Adrenal gland (tissue), 12 donors: ENCODE measurements around the gene MCOLN3. TPM values are rescaled to one million over a fixed set of nuclear protein-coding genes. Genes with fewer than 3 reads are reported as not detected.

Experiments used
- DNase-seq, 7 donors: peaks; one replicate each; pipeline ENCODE4 v3.0.0-alpha.2; 2019 to 2020
- H3K27ac ChIP-seq, 5 donors: fragments of 200-600 bp; sonication (generic) in 4 of 5; 1 replicate in 3 of 5; 2 replicates in 2 of 5; pipeline versions ENCODE4 v1.5.1 to v1.8.0; 2016 to 2020; ENCODE audit warnings: mild to moderate bottlenecking in 1 of 5
- H3K27me3 ChIP-seq: fragments of 200-600 bp; 2 replicates; pipeline ENCODE4 v1.8.0; 2021
- H3K36me3 ChIP-seq, 2 donors: fragments of 200-600 bp; replicated peaks in 1 of 2; 1 replicate in 1 of 2; 2 replicates in 1 of 2; pipeline versions ENCODE4 v1.5.1 to v1.8.0; 2018 to 2022
- H3K4me1 ChIP-seq, 2 donors: fragments of 200-600 bp; replicated peaks in 1 of 2; 1 replicate in 1 of 2; 2 replicates in 1 of 2; pipeline versions ENCODE4 v1.5.1 to v1.8.0; 2018 to 2021
- H3K4me3 ChIP-seq, 4 donors: fragments of 200-600 bp; sonication (generic) in 3 of 4; one replicate each; pipeline ENCODE4 v1.5.1; 2016 to 2018
- H3K9me3 ChIP-seq, 3 donors: fragments of 200-600 bp; sonication (generic) in 1 of 3; replicated peaks in 1 of 3; 1 replicate in 2 of 3; 2 replicates in 1 of 3; pipeline versions ENCODE4 v1.5.1 to v1.8.0; 2016 to 2021
- POLR2A ChIP-seq, 2 donors: fragments of 450-650 bp; IDR thresholded peaks; one replicate each; pipeline ENCODE4 v1.6.1; 2017; ENCODE audit warnings: antibody characterized with exemption in 2 of 2, mild to moderate bottlenecking in 2 of 2, moderate library complexity in 1 of 2
- WGBS, 4 donors: extraction: QIAGEN DNeasy Blood & Tissue Kit in 2 of 4; methylation state at CpG; one replicate each; pipeline versions ENCODE4 v1.1.5 to v1.1.7; 2013 to 2017; 5-methylcytosine and 5-hydroxymethylcytosine counted together
- intact Hi-C, 2 donors: fragments of 100-400 bp; cut with DNase I; formaldehyde crosslinking; loops; one replicate each; pipeline versions ENCODE4 v1.14.1 to v1.15.0; 2022 to 2023
- polyA plus RNA-seq, 3 donors: library from polyadenylated mRNA; stranded (reverse); fragments of 200-250 nt in 2 of 3; fragments of 350-450 nt in 1 of 3; fragmentation: Illumina TruSeq in 1 of 3; extraction: RNeasy Lipid Tissue Mini Kit (QIAGEN cat#74804) in 1 of 3; gene quantifications; one replicate each; pipeline ENCODE4 v1.2.3, GENCODE V29; 2013 to 2014
- total RNA-seq, 9 donors: library from RNA; depleted of rRNA in 4 of 9; stranded (reverse); fragments of >200 nt in 4 of 9; fragments of 120-200 nt in 1 of 9; fragmentation: NEBNext Ultra II Directional in 1 of 9; extraction: Animal tissue kit (Norgen Biotek cat#: 25700) in 1 of 9; gene quantifications; one replicate each; pipeline versions ENCODE4 v1.1.0 to v1.2.4, GENCODE V29; 2013 to 2023
- TF ChIP-seq, protein P1 (sequence below), 6 experiments: fragments of 450-650 bp in 4 of 6; fragments of 200-600 bp in 2 of 6; sonication (generic) in 1 of 6; IDR thresholded peaks; 1 replicate in 5 of 6; 2 replicates in 1 of 6; pipeline versions ENCODE4 v1.5.1 to v1.8.0; 2016 to 2021; ENCODE audit warnings: antibody characterized with exemption in 6 of 6, mild to moderate bottlenecking in 2 of 6, moderate library complexity in 1 of 6
- donor health status: healthy with polysubstance abuse.
- donor health status: Bipolar disorder and iron deficiency.
- donor health status: DM: yes; HTN: yes; CAD: no.
- donor health status: DM: no; HTN: no; CAD: no.
- donor health status: DM: no; HTN: no; CAD: no.
- donor health status: DM: yes; HTN: yes; CAD: no.

MCOLN3 gene
- total and polyA plus RNA-seq, 12 donors, result 0.94 to 183 (median 56.6) TPM

DNA sequence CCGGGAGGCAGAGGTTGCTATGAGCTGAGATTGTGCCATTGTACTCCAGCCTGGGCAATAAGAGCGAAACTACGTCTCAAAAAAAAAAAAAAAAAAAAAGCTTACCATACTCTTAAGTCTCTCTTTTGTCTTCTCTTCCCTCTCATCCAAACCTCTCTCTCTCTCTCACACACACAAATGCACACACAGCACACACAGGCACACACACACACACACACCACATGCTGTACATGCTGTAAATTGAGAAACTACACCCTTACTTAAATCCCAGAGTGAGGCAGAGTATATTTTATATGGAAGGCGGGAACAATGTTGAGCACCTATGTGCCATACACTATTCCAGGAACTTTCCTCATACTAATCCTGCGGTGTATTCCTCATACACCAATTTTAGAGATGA, 6.5 kb downstream of the MCOLN3 start:
- no peak for TF ChIP-seq POLR2A (IDR thresholded peaks at IDR 0.05)
- TF ChIP-seq, protein P1, sequence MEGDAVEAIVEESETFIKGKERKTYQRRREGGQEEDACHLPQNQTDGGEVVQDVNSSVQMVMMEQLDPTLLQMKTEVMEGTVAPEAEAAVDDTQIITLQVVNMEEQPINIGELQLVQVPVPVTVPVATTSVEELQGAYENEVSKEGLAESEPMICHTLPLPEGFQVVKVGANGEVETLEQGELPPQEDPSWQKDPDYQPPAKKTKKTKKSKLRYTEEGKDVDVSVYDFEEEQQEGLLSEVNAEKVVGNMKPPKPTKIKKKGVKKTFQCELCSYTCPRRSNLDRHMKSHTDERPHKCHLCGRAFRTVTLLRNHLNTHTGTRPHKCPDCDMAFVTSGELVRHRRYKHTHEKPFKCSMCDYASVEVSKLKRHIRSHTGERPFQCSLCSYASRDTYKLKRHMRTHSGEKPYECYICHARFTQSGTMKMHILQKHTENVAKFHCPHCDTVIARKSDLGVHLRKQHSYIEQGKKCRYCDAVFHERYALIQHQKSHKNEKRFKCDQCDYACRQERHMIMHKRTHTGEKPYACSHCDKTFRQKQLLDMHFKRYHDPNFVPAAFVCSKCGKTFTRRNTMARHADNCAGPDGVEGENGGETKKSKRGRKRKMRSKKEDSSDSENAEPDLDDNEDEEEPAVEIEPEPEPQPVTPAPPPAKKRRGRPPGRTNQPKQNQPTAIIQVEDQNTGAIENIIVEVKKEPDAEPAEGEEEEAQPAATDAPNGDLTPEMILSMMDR (IDR thresholded peaks at IDR 0.05), result no peak
- no peak for DNase-seq
- H3K36me3 ChIP-seq, result no peaks in the 10 kb centered on the region
- no peaks in the 10 kb centered on the region for H3K9me3 ChIP-seq
- whole genome bisulfite sequencing, 4 donors, result 90 to 98% (median 94%) methylated on average over 5 of the region's 5 CpGs
- no peak overlapping the region for H3K27ac ChIP-seq
- intact Hi-C loops, result no loop called here
- no peaks in the 10 kb centered on the region for H3K27me3 ChIP-seq
- H3K4me3 ChIP-seq, result no peak overlapping the region
- no peaks in the 10 kb centered on the region for H3K4me1 ChIP-seq

DNA sequence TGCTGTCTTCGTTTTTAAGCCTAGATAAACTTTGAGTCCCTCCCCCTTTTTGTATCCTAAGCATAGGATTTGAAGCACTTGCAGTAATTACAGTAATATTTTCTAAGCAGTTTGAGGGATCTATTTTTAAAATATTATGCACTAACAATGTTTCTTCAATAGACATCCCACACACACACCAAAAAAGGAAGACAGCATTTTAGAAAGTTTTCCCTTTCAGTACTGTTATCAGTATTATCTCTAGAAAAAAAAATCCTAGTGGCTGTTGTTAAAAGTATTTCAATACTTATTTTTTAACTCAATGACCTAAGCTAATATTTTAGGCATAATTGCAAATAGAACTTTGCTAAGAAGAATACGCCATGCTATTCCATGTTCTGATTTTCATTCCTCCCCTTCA, 15.1 kb downstream of the MCOLN3 start:
- no peaks in the 10 kb centered on the region for H3K27me3 ChIP-seq
- no peaks in the 10 kb centered on the region for H3K36me3 ChIP-seq
- intact Hi-C loops, result no loop called here
- no peaks in the 10 kb centered on the region for H3K4me1 ChIP-seq
- no peak overlapping the region for H3K4me3 ChIP-seq
- TF ChIP-seq, protein P1 (IDR thresholded peaks at IDR 0.05), result no peak
- no peak for TF ChIP-seq POLR2A (IDR thresholded peaks at IDR 0.05)
- H3K27ac ChIP-seq, result no peak overlapping the region
- DNase-seq, result no peak
- WGBS, 4 donors, result 57 to 77% (median 73%) methylated on average over 2 of the region's 2 CpGs
- H3K9me3 ChIP-seq, result no peaks in the 10 kb centered on the region

DNA sequence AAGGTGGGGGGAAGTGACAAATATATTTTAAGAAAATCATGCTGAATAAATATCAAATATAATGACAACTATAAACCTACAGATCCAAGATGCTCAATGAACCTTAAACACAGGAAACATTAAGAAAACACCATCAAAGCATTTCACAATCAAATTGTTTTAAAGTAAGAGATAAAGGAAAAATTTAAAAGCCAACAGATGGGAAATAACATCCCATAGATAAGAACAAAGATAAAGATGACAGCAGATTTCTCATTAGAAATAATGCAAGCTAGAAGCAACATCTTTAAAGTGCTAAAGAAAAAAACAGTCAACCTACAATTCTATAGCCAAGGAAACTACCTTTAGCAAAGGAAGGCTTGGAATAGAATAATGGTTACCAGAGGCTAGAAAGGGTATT, 17.8 kb downstream of the MCOLN3 start:
- Histone ChIP-seq H3K4me1 (no peaks in the 10 kb centered on the region), H3K36me3 (no peaks in the 10 kb centered on the region), H3K9me3 (no peaks in the 10 kb centered on the region), H3K4me3 (no peak overlapping the region), H3K27me3 (no peaks in the 10 kb centered on the region), H3K27ac (no peak overlapping the region)
- TF ChIP-seq, protein P1 (IDR thresholded peaks at IDR 0.05), result no peak
- no peak for TF ChIP-seq POLR2A (IDR thresholded peaks at IDR 0.05)
- no peak for DNase-seq
- intact Hi-C loops, result no loop called here

DNA sequence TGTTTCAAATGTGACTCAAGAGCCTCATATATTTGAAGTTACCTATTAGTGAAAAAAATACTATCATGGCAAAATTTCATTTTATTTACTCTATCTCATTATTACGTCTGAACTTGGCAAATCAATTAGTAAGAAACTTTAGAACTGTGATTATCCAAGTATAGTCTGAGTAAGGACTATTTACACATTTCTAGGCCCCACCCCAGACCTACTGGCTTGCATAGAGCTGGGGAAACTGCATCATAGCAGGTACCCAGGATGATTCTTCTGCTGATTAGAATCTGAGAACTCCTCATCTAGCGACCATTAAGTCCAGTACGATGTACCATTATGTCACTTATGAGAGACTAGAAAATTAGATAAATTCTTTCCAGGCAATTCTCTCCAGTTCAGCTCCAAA, 20.1 kb downstream of the MCOLN3 start:
- intact Hi-C loops, result loop anchor here in 1 of 2 donors (5.0 kb wide), 1 partner anchor 86 kb away; no protein-coding TSS in a partner anchor
- TF ChIP-seq, protein P1 (IDR thresholded peaks at IDR 0.05), result no peak
- TF ChIP-seq POLR2A (IDR thresholded peaks at IDR 0.05), result no peak
- 82 to 90% (median 86%) methylated on average over 3 of the region's 3 CpGs for WGBS, 4 donors
- DNase-seq, result no peak
- Histone ChIP-seq H3K9me3 (no peaks in the 10 kb centered on the region), H3K27me3 (no peaks in the 10 kb centered on the region), H3K36me3 (no peaks in the 10 kb centered on the region), H3K4me1 (no peaks in the 10 kb centered on the region), H3K27ac (no peak overlapping the region), H3K4me3 (no peak overlapping the region)
